ENCODE results near the gene MBLAC2.
A peak's percentile ranks its signal among the peaks of the same experiment; 100 is the strongest.

MBLAC2 gene

GRCh38 chr5:90461288-90461687 lies 13.3 kb downstream of the MBLAC2 start:
- no peaks in the 10 kb centered on the region for H3K36me3 ChIP-seq (ENCODE audit: control insufficient read depth in 2 of 2, insufficient read depth in 2 of 2, low read length in 2 of 2)
- no peak overlapping the region for H3K9ac ChIP-seq (ENCODE audit: low read length in 2 of 2)
- H3K4me3 ChIP-seq (ENCODE audit: low read length in 2 of 2), result no peak overlapping the region
- no peaks in the 10 kb centered on the region for H3K9me3 ChIP-seq (ENCODE audit: control insufficient read depth in 2 of 2, low read length in 2 of 2)
- H3K27me3 ChIP-seq (ENCODE audit: control insufficient read depth in 1 of 2, insufficient read depth in 2 of 2, low read length in 2 of 2), result no peaks in the 10 kb centered on the region
- no peaks in the 10 kb centered on the region for H3K4me1 ChIP-seq (ENCODE audit: control insufficient read depth, insufficient read depth, low read length)
- no peak overlapping the region for H3K27ac ChIP-seq (ENCODE audit: low read length)

GRCh38 chr5:90446961-90447360 lies 27.6 kb downstream of the MBLAC2 start:
- H3K27me3 ChIP-seq (ENCODE audit: control insufficient read depth in 1 of 2, insufficient read depth in 2 of 2, low read length in 2 of 2), result no peaks in the 10 kb centered on the region
- H3K36me3 ChIP-seq (ENCODE audit: control insufficient read depth in 2 of 2, insufficient read depth in 2 of 2, low read length in 2 of 2), result no peaks in the 10 kb centered on the region
- H3K4me1 ChIP-seq (ENCODE audit: control insufficient read depth, insufficient read depth, low read length), result no peaks in the 10 kb centered on the region
- no peak overlapping the region for H3K9ac ChIP-seq (ENCODE audit: low read length in 2 of 2)
- no peaks in the 10 kb centered on the region for H3K9me3 ChIP-seq (ENCODE audit: control insufficient read depth in 2 of 2, low read length in 2 of 2)
- H3K4me3 ChIP-seq (ENCODE audit: low read length in 2 of 2), result no peak overlapping the region
- H3K27ac ChIP-seq (ENCODE audit: low read length), result no peak overlapping the region

- H3K27ac ChIP-seq (ENCODE audit: low read length), result no peak overlapping the region
- H3K9ac ChIP-seq (ENCODE audit: low read length in 2 of 2), result no peak overlapping the region
- no peaks in the 10 kb centered on the region for H3K9me3 ChIP-seq (ENCODE audit: control insufficient read depth in 2 of 2, low read length in 2 of 2)
- H3K4me1 ChIP-seq (ENCODE audit: control insufficient read depth, insufficient read depth, low read length), result no peaks in the 10 kb centered on the region
- H3K27me3 ChIP-seq (ENCODE audit: control insufficient read depth in 1 of 2, insufficient read depth in 2 of 2, low read length in 2 of 2), result no peaks in the 10 kb centered on the region
- H3K4me3 ChIP-seq (ENCODE audit: low read length in 2 of 2), result no peak overlapping the region
- no peaks in the 10 kb centered on the region for H3K36me3 ChIP-seq (ENCODE audit: control insufficient read depth in 2 of 2, insufficient read depth in 2 of 2, low read length in 2 of 2)
These were observed 33.9 kb downstream of the MBLAC2 start for GRCh38 chr5:90440644-90441043.

GRCh38 chr5:90438100-90438499 lies 36.5 kb downstream of the MBLAC2 start:
- H3K27ac ChIP-seq (ENCODE audit: low read length), result no peak overlapping the region
- H3K27me3 ChIP-seq (ENCODE audit: control insufficient read depth in 1 of 2, insufficient read depth in 2 of 2, low read length in 2 of 2), result no peaks in the 10 kb centered on the region
- H3K36me3 ChIP-seq (ENCODE audit: control insufficient read depth in 2 of 2, insufficient read depth in 2 of 2, low read length in 2 of 2), result no peaks in the 10 kb centered on the region
- H3K9me3 ChIP-seq (ENCODE audit: control insufficient read depth in 2 of 2, low read length in 2 of 2), result no peaks in the 10 kb centered on the region
- no peaks in the 10 kb centered on the region for H3K4me1 ChIP-seq (ENCODE audit: control insufficient read depth, insufficient read depth, low read length)
- H3K4me3 ChIP-seq (ENCODE audit: low read length in 2 of 2), result no peak overlapping the region
- no peak overlapping the region for H3K9ac ChIP-seq (ENCODE audit: low read length in 2 of 2)

GRCh38 chr5:90437663-90438062 lies 36.9 kb downstream of the MBLAC2 start:
- no peak overlapping the region for H3K27ac ChIP-seq (ENCODE audit: low read length)
- H3K27me3 ChIP-seq (ENCODE audit: control insufficient read depth in 1 of 2, insufficient read depth in 2 of 2, low read length in 2 of 2), result no peaks in the 10 kb centered on the region
- H3K4me3 ChIP-seq (ENCODE audit: low read length in 2 of 2), result no peak overlapping the region
- no peaks in the 10 kb centered on the region for H3K9me3 ChIP-seq (ENCODE audit: control insufficient read depth in 2 of 2, low read length in 2 of 2)
- no peak overlapping the region for H3K9ac ChIP-seq (ENCODE audit: low read length in 2 of 2)
- no peaks in the 10 kb centered on the region for H3K36me3 ChIP-seq (ENCODE audit: control insufficient read depth in 2 of 2, insufficient read depth in 2 of 2, low read length in 2 of 2)
- no peaks in the 10 kb centered on the region for H3K4me1 ChIP-seq (ENCODE audit: control insufficient read depth, insufficient read depth, low read length)

- no peak overlapping the region for H3K9ac ChIP-seq (ENCODE audit: low read length in 2 of 2)
- H3K36me3 ChIP-seq (ENCODE audit: control insufficient read depth in 2 of 2, insufficient read depth in 2 of 2, low read length in 2 of 2), result no peaks in the 10 kb centered on the region
- H3K9me3 ChIP-seq (ENCODE audit: control insufficient read depth in 2 of 2, low read length in 2 of 2), result no peaks in the 10 kb centered on the region
- no peak overlapping the region for H3K4me3 ChIP-seq (ENCODE audit: low read length in 2 of 2)
- no peaks in the 10 kb centered on the region for H3K27me3 ChIP-seq (ENCODE audit: control insufficient read depth in 1 of 2, insufficient read depth in 2 of 2, low read length in 2 of 2)
- H3K27ac ChIP-seq (ENCODE audit: low read length), result no peak overlapping the region
- no peaks in the 10 kb centered on the region for H3K4me1 ChIP-seq (ENCODE audit: control insufficient read depth, insufficient read depth, low read length)
These were observed 40.4 kb downstream of the MBLAC2 start for GRCh38 chr5:90434116-90434714.

GRCh38 chr5:90424245-90424644 lies 50.3 kb downstream of the MBLAC2 start:
- Histone ChIP-seq H3K27me3 (ENCODE audit: control insufficient read depth in 1 of 2, insufficient read depth in 2 of 2, low read length in 2 of 2) (no peaks in the 10 kb centered on the region), H3K27ac (ENCODE audit: low read length) (no peak overlapping the region), H3K36me3 (ENCODE audit: control insufficient read depth in 2 of 2, insufficient read depth in 2 of 2, low read length in 2 of 2) (no peaks in the 10 kb centered on the region), H3K9me3 (ENCODE audit: control insufficient read depth in 2 of 2, low read length in 2 of 2) (no peaks in the 10 kb centered on the region), H3K4me3 (ENCODE audit: low read length in 2 of 2) (no peak overlapping the region), H3K4me1 (ENCODE audit: control insufficient read depth, insufficient read depth, low read length) (no peaks in the 10 kb centered on the region), H3K9ac (ENCODE audit: low read length in 2 of 2) (no peak overlapping the region)

- no peaks in the 10 kb centered on the region for H3K27me3 ChIP-seq (ENCODE audit: control insufficient read depth in 1 of 2, insufficient read depth in 2 of 2, low read length in 2 of 2)
- no peaks in the 10 kb centered on the region for H3K36me3 ChIP-seq (ENCODE audit: control insufficient read depth in 2 of 2, insufficient read depth in 2 of 2, low read length in 2 of 2)
- H3K4me1 ChIP-seq (ENCODE audit: control insufficient read depth, insufficient read depth, low read length), result no peaks in the 10 kb centered on the region
- H3K27ac ChIP-seq (ENCODE audit: low read length), result no peak overlapping the region
- H3K9me3 ChIP-seq (ENCODE audit: control insufficient read depth in 2 of 2, low read length in 2 of 2), result no peaks in the 10 kb centered on the region
- H3K9ac ChIP-seq (ENCODE audit: low read length in 2 of 2), result no peak overlapping the region
- no peak overlapping the region for H3K4me3 ChIP-seq (ENCODE audit: low read length in 2 of 2)
These were observed 53.4 kb downstream of the MBLAC2 start for GRCh38 chr5:90421136-90421535.

- no peaks in the 10 kb centered on the region for H3K4me1 ChIP-seq (ENCODE audit: control insufficient read depth, insufficient read depth, low read length)
- H3K36me3 ChIP-seq (ENCODE audit: control insufficient read depth in 2 of 2, insufficient read depth in 2 of 2, low read length in 2 of 2), result no peaks in the 10 kb centered on the region
- H3K9me3 ChIP-seq (ENCODE audit: control insufficient read depth in 2 of 2, low read length in 2 of 2), result no peaks in the 10 kb centered on the region
- H3K4me3 ChIP-seq (ENCODE audit: low read length in 2 of 2), result no peak overlapping the region
- H3K27ac ChIP-seq (ENCODE audit: low read length), result no peak overlapping the region
- no peak overlapping the region for H3K9ac ChIP-seq (ENCODE audit: low read length in 2 of 2)
- no peaks in the 10 kb centered on the region for H3K27me3 ChIP-seq (ENCODE audit: control insufficient read depth in 1 of 2, insufficient read depth in 2 of 2, low read length in 2 of 2)
These were observed 56.4 kb downstream of the MBLAC2 start for GRCh38 chr5:90418214-90418613.

- H3K9ac ChIP-seq (ENCODE audit: low read length in 2 of 2), result peak overlapping the region; percentile 97
- peak overlapping the region; percentile 85 for H3K27ac ChIP-seq (ENCODE audit: low read length)
- H3K4me1 ChIP-seq (ENCODE audit: control insufficient read depth, insufficient read depth, low read length), result no peaks in the 10 kb centered on the region
- H3K27me3 ChIP-seq (ENCODE audit: control insufficient read depth in 1 of 2, insufficient read depth in 2 of 2, low read length in 2 of 2), result no peaks in the 10 kb centered on the region
- H3K4me3 ChIP-seq (ENCODE audit: low read length in 2 of 2), result peak overlapping the region; percentile 89 to 97
- peaks cover 0 to 8% of the 10 kb centered on the region in 2 donors for H3K36me3 ChIP-seq (ENCODE audit: control insufficient read depth in 2 of 2, insufficient read depth in 2 of 2, low read length in 2 of 2)
- no peaks in the 10 kb centered on the region for H3K9me3 ChIP-seq (ENCODE audit: control insufficient read depth in 2 of 2, low read length in 2 of 2)
These were observed 64.3 kb downstream of the MBLAC2 start for GRCh38 chr5:90410178-90410762.

GRCh38 chr5:90409318-90410177 lies 65.0 kb downstream of the MBLAC2 start, which contains the start of gene CETN3:
TSS of gene CETN3 (minus strand) at chr5:90409756. CDS start at chr5:90409661, 95 bp downstream.
- no peaks in the 10 kb centered on the region for H3K27me3 ChIP-seq (ENCODE audit: control insufficient read depth in 1 of 2, insufficient read depth in 2 of 2, low read length in 2 of 2)
- peaks cover 0 to 8% of the 10 kb centered on the region in 2 donors for H3K36me3 ChIP-seq (ENCODE audit: control insufficient read depth in 2 of 2, insufficient read depth in 2 of 2, low read length in 2 of 2)
- peak within 1 kb of the TSS; percentile 94 to 98 for H3K4me3 ChIP-seq (ENCODE audit: low read length in 2 of 2)
- no peaks in the 10 kb centered on the region for H3K4me1 ChIP-seq (ENCODE audit: control insufficient read depth, insufficient read depth, low read length)
- peak within 1 kb of the TSS; percentile 91 for H3K27ac ChIP-seq (ENCODE audit: low read length)
- no peaks in the 10 kb centered on the region for H3K9me3 ChIP-seq (ENCODE audit: control insufficient read depth in 2 of 2, low read length in 2 of 2)
- peak within 1 kb of the TSS; percentile 97 to 99 for H3K9ac ChIP-seq (ENCODE audit: low read length in 2 of 2)
